Suprapubic skin (tissue), 4 donors: ENCODE results near the gene EIF2B1. TPM values are rescaled to one million over a fixed set of nuclear protein-coding genes. Genes with fewer than 3 reads are reported as not detected.
A peak's percentile ranks its signal among the peaks of the same experiment; 100 is the strongest.

Experiments
- DNase-seq, 2 donors: peaks; one replicate each; pipeline ENCODE4 v3.0.0-alpha.2; 2019; ENCODE audit warnings: low spot score in 2 of 2
- H3K27ac ChIP-seq: fragments of 200-600 bp; sonication (generic); one replicate; pipeline ENCODE4 v1.5.1; 2019
- H3K27me3 ChIP-seq: fragments of 200-600 bp; sonication (generic); one replicate; pipeline ENCODE4 v1.5.1; 2019
- H3K36me3 ChIP-seq: fragments of 200-600 bp; sonication (generic); one replicate; pipeline ENCODE4 v1.5.1; 2019
- H3K4me1 ChIP-seq: fragments of 200-600 bp; sonication (generic); one replicate; pipeline ENCODE4 v1.5.1; 2019
- H3K4me3 ChIP-seq: fragments of 200-600 bp; sonication (generic); one replicate; pipeline ENCODE4 v1.5.1; 2019; ENCODE audit warnings: mild to moderate bottlenecking
- H3K9me3 ChIP-seq: fragments of 200-600 bp; sonication (generic); one replicate; pipeline ENCODE4 v1.5.1; 2019
- EP300 ChIP-seq: sonication (generic); formaldehyde crosslinking; IDR thresholded peaks from one replicate; pipeline ENCODE4 v1.6.1; 2017; ENCODE audit warnings: antibody characterized with exemption
- POLR2A ChIP-seq, 2 donors: fragments of 450-650 bp; IDR thresholded peaks; one replicate each; pipeline ENCODE4 v1.6.1; 2017; ENCODE audit warnings: antibody characterized with exemption in 2 of 2, mild to moderate bottlenecking in 2 of 2, moderate library complexity in 2 of 2
- POLR2AphosphoS5 ChIP-seq, 3 donors: sonication (generic); formaldehyde crosslinking; IDR thresholded peaks; one replicate each; pipeline ENCODE4 v1.6.1; 2017; ENCODE audit warnings: antibody characterized with exemption in 3 of 3
- whole genome bisulfite sequencing: methylation state at CpG from one replicate; pipeline ENCODE4 v1.1.5; 2018; 5-methylcytosine and 5-hydroxymethylcytosine counted together
- total RNA-seq, 4 donors: library from RNA; depleted of rRNA; stranded (reverse); fragments of >200 nt; gene quantifications; one replicate each; pipeline ENCODE4 v1.1.0, GENCODE V29; 2016
- TF ChIP-seq, protein P1 (sequence below), 2 donors: fragments of 200-600 bp in 1 of 2; fragments of 450-650 bp in 1 of 2; sonication (generic) in 1 of 2; IDR thresholded peaks; one replicate each; pipeline ENCODE4 v1.5.1; 2016 to 2019; ENCODE audit warnings: antibody characterized with exemption in 2 of 2, mild to moderate bottlenecking in 1 of 2, moderate library complexity in 1 of 2

Gene EIF2B1
- total RNA-seq, 4 donors from 2014 or later: 122 to 214 (median 188) TPM

DNA sequence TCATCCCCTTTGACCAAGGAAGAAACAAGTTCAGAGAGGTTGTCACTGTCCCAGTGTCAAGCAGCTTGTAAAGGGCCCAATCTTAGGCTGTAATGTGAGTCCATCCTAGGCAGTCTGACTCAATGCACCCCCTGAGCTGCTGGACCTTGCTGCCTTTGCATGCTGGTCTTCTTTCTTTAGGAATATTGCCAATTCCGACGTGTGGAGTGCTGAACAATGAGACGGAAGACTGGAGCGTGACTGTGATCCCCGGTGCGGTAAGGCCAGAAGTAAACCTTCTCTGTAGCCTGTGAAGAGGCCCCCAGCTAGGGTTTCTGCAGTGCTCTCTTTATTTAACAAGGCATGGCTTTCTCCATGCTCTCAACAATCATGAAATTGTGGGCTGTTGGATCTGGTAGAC is 38.4 kb upstream of the EIF2B1 start:
- Histone ChIP-seq H3K4me3 (peak overlapping the region; percentile 77), H3K27me3 (no peaks in the 10 kb centered on the region), H3K9me3 (no peaks in the 10 kb centered on the region), H3K36me3 (peaks cover 18% of the 10 kb centered on the region), H3K27ac (no peak overlapping the region), H3K4me1 (peaks cover 11% of the 10 kb centered on the region)
- TF ChIP-seq EP300: no peak
- TF ChIP-seq POLR2A (IDR thresholded peaks at IDR 0.05): no peak
- no peak for TF ChIP-seq POLR2AphosphoS5 (IDR thresholded peaks at IDR 0.05)
- TF ChIP-seq, protein P1, sequence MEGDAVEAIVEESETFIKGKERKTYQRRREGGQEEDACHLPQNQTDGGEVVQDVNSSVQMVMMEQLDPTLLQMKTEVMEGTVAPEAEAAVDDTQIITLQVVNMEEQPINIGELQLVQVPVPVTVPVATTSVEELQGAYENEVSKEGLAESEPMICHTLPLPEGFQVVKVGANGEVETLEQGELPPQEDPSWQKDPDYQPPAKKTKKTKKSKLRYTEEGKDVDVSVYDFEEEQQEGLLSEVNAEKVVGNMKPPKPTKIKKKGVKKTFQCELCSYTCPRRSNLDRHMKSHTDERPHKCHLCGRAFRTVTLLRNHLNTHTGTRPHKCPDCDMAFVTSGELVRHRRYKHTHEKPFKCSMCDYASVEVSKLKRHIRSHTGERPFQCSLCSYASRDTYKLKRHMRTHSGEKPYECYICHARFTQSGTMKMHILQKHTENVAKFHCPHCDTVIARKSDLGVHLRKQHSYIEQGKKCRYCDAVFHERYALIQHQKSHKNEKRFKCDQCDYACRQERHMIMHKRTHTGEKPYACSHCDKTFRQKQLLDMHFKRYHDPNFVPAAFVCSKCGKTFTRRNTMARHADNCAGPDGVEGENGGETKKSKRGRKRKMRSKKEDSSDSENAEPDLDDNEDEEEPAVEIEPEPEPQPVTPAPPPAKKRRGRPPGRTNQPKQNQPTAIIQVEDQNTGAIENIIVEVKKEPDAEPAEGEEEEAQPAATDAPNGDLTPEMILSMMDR (IDR thresholded peaks at IDR 0.05): no peak
- WGBS: no CpG with 5 or more reads among the region's 6 CpGs
- no peak for DNase-seq

DNA sequence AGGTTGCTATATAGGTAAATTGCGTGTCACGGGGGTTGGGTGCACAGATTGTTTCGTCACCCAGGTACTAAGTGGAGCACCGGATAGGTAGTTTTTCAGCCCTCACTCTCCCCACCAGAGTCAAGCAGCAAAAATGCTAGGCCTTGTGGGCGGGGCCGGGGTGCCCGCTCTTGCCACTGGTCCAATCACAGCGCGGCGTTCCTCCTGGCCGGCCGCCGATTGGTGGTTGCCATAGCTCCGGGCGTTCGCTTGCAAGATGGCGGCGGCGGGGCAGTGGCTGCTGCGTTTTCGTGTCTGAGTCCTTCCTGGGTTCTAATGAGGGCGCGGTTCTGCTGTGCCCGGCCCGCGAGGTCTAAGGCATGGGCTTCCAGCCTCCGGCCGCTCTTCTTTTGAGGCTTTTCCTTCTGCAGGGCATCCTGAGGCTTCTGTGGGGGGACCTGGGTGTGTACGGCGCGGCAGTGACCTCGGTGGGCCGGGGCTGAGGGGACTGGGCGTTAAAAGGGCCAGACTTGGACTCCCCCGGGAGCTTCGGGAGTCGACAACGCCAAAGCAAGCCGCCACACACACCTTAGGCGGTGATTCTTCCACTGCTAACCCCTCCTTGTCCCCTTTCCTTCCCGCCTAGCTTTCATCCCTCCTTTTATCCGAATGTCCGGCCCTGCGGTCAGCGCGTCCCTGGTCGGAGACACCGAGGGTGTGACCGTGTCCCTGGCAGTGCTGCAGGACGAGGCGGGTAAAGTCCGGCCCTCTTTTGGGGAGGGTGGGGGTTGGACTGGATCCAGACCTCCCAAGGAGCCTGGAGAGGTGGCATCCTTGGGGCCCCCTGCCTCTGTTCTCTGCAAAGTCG is 37.6 kb upstream of the EIF2B1 start, which contains the start of gene TCTN2:
TSS of gene TCTN2 (plus strand) at position 232 of the 847 bp plus-strand sequence. CDS start at position 360, 128 bp downstream.
- 2% methylated on average over 36 of the region's 53 CpGs for WGBS
- H3K27ac ChIP-seq: peak within 1 kb of the TSS; percentile 38

DNA sequence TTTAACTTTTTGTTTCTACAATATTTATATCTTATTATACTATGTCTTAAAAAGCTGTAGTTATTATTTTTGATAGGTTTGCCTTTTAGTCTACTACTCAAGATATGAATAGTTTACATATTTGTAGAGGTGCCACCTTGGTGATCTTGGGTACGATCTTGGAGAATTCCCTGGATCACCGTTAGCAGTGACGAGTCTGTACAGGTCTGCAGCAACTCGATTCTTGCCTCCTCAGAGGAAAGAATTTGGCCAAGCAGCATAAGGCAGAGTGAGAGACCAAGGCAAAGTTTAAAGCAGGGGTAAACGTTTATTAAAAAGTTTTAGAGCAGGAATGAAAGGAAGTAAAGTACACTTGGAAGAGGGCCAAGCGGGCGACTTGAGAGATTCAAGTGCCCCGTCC is 34.3 kb upstream of the EIF2B1 start:
- H3K27ac ChIP-seq: peak overlapping the region; percentile 67
- DNase-seq: no peak
- H3K27me3 ChIP-seq: no peaks in the 10 kb centered on the region
- peaks cover 11% of the 10 kb centered on the region for H3K4me1 ChIP-seq
- no peaks in the 10 kb centered on the region for H3K36me3 ChIP-seq
- no peak for TF ChIP-seq POLR2A (IDR thresholded peaks at IDR 0.05)
- TF ChIP-seq EP300: no peak
- TF ChIP-seq, protein P1 (IDR thresholded peaks at IDR 0.05): no peak
- no peak for TF ChIP-seq POLR2AphosphoS5 (IDR thresholded peaks at IDR 0.05)
- 55% methylated on average over 8 of the region's 8 CpGs for WGBS
- no peaks in the 10 kb centered on the region for H3K9me3 ChIP-seq
- peak overlapping the region; percentile 5 for H3K4me3 ChIP-seq

More for the DNA sequence above, 37.6 kb upstream of the EIF2B1 start, which contains the start of gene TCTN2:
- Histone ChIP-seq H3K36me3 (peaks cover 13% of the 10 kb centered on the region), H3K27me3 (no peaks in the 10 kb centered on the region), H3K4me3 (peak within 1 kb of the TSS; percentile 77), H3K4me1 (peaks cover 11% of the 10 kb centered on the region), H3K9me3 (no peaks in the 10 kb centered on the region)
- TF ChIP-seq, protein P1 (IDR thresholded peaks at IDR 0.05): no peak
- peak in 1 of 3 donors; percentile 10 for TF ChIP-seq POLR2AphosphoS5 (IDR thresholded peaks at IDR 0.05)
- peak; percentile 97 to 98 for DNase-seq

DNA sequence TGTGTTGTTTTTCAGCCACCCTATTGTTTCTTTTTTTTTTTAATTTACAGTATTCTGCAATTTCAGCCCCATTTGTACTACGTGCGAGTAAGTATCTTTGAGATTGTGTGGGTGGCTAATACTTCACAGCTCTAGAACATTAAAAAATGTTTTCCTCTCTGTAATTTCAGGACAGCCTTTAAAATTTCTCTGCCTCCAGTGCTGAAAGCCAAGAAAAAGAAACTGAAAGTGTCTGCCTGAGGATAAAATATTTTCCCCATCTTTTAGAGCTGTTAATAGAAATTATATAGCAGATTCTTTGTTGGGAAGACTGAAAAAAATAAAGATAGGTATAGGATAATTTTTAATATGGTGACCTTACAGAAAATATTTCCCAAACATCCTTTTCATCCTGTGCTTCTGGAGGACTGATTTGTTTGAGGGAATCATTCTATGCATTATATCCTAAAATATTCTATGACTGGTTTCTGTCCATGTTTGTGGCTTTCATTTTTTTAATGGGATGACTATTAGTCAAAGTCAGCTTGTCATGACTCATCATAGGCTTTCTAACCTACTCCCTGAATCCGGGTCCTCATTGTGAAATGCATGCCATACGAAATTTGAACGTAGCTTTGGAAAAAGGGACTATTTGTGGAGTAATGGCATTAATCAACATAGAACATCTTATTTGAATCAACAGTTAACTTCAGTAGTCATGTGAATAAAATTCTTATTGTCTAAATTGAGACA is 26.7 kb upstream of the EIF2B1 start:
- Histone ChIP-seq H3K27me3 (no peaks in the 10 kb centered on the region), H3K27ac (peak overlapping the region; percentile 64), H3K36me3 (peaks cover 33% of the 10 kb centered on the region), H3K4me3 (no peak overlapping the region), H3K4me1 (peaks cover 9% of the 10 kb centered on the region), H3K9me3 (no peaks in the 10 kb centered on the region)
- DNase-seq: no peak
- no peak for TF ChIP-seq POLR2A (IDR thresholded peaks at IDR 0.05)
- TF ChIP-seq EP300: no peak
- TF ChIP-seq POLR2AphosphoS5 (IDR thresholded peaks at IDR 0.05): no peak
- TF ChIP-seq, protein P1 (IDR thresholded peaks at IDR 0.05): no peak
- WGBS: 48% methylated on average over 5 of the region's 5 CpGs

DNA sequence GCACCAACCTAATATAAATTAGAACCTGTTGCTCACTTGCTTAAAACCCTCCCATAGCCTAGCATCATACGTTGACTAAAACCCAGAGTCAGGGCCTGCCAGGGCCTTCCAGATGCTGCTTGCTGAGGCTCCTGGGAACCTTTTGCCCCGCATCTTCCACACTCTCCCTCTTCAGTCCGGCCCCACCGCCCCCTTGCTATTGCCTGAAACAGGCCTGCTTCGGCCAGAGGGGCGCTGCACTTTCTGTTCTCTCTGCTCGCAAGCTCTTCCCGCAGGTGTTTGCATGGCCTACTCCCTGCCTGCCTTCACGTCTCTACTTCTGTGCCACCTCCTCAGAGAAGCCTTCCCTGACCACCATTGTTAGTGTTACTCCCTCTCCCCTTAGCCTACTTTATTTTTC is 23.7 kb upstream of the EIF2B1 start:
- H3K36me3 ChIP-seq: peaks cover 48% of the 10 kb centered on the region
- H3K27ac ChIP-seq: no peak overlapping the region
- no peaks in the 10 kb centered on the region for H3K27me3 ChIP-seq
- 91% methylated on average over 9 of the region's 9 CpGs for WGBS
- no peak overlapping the region for H3K4me3 ChIP-seq
- peaks cover 9% of the 10 kb centered on the region for H3K4me1 ChIP-seq
- H3K9me3 ChIP-seq: no peaks in the 10 kb centered on the region
- DNase-seq: no peak
- no peak for TF ChIP-seq EP300
- TF ChIP-seq, protein P1 (IDR thresholded peaks at IDR 0.05): no peak
- TF ChIP-seq POLR2A (IDR thresholded peaks at IDR 0.05): no peak
- TF ChIP-seq POLR2AphosphoS5 (IDR thresholded peaks at IDR 0.05): no peak
